ENCODE measurements around the gene EBI3.
A peak's percentile ranks its signal among the peaks of the same experiment; 100 is the strongest.
"Not testable (repeated sequence)": the region's sequence is repeated elsewhere in the genome, so short reads cannot be mapped to it uniquely, and the experiment has no call there.

EBI3 gene

GRCh38 chr19:4227771-4228170, 1.6 kb upstream of the EBI3 start:
- no peak for DNase-seq (ENCODE audit: extremely low spot score)
- TF ChIP-seq, protein P1, sequence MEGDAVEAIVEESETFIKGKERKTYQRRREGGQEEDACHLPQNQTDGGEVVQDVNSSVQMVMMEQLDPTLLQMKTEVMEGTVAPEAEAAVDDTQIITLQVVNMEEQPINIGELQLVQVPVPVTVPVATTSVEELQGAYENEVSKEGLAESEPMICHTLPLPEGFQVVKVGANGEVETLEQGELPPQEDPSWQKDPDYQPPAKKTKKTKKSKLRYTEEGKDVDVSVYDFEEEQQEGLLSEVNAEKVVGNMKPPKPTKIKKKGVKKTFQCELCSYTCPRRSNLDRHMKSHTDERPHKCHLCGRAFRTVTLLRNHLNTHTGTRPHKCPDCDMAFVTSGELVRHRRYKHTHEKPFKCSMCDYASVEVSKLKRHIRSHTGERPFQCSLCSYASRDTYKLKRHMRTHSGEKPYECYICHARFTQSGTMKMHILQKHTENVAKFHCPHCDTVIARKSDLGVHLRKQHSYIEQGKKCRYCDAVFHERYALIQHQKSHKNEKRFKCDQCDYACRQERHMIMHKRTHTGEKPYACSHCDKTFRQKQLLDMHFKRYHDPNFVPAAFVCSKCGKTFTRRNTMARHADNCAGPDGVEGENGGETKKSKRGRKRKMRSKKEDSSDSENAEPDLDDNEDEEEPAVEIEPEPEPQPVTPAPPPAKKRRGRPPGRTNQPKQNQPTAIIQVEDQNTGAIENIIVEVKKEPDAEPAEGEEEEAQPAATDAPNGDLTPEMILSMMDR (IDR thresholded peaks at IDR 0.05; ENCODE audit: control extremely low read depth, extremely low read depth, low read depth, missing control alignments): no peak
- ChIA-PET POLR2A (interaction anchor here (0.6 kb wide), 1 partner anchor 36 kb away, joined by 3 read pairs; no protein-coding TSS in a partner anchor), CTCF (interaction anchor here (1.3 kb wide), 1 partner anchor 40 kb away, joined by 3 read pairs; no protein-coding TSS in a partner anchor)

- CTCF ChIA-PET: interaction anchor here (1.3 to 2.2 kb wide), 4 partner anchors 8 to 241 kb away, joined by 4 to 11 read pairs (median 6); no protein-coding TSS in a partner anchor
- POLR2A ChIA-PET: interaction anchor here (0.6 to 2.4 kb wide), 2 partner anchors 11 to 170 kb away, joined by 4 to 20 read pairs; no protein-coding TSS in a partner anchor
- TF ChIP-seq, protein P1 (IDR thresholded peaks at IDR 0.05; ENCODE audit: control extremely low read depth, extremely low read depth, low read depth, missing control alignments): no peak
These were observed 551 bp upstream of the EBI3 start for GRCh38 chr19:4228765-4229178.

DNA sequence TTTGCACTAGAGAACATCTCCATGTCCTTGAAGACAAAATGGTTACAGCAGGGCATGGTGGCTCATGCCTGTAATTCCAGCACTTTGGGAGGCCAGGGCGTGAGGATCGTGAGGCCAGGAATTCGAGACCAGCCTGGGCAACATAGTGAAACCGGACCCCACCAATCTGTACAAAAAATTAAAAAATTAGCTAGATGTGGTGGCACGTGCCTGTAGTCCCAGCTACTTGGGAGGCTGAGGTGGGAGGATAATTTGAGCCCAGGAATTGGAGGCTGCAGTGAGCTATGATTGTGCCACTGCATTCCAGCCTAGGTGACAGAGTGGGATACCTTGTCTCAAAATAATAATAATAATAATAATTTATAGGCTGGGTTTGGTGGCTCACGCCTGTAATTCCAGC, 914 bp downstream of the EBI3 start:
- POLR2A ChIA-PET: interaction anchor here (2.4 kb wide), 1 partner anchor 10 kb away, joined by 20 read pairs; no protein-coding TSS in a partner anchor
- CTCF ChIA-PET: interaction anchor here (1.0 to 2.2 kb wide), 6 partner anchors 9 to 242 kb away, joined by 3 to 11 read pairs (median 4); partner anchors contain the start of gene YJU2
- DNase-seq (ENCODE audit: extremely low spot score): not testable (repeated sequence)

More at GRCh38 chr19:4228765-4229178, 551 bp upstream of the EBI3 start:
- no peak for DNase-seq (ENCODE audit: extremely low spot score)

GRCh38 chr19:4231521-4231920, 2.2 kb downstream of the EBI3 start:
- DNase-seq (ENCODE audit: extremely low spot score): not testable (repeated sequence)
- ChIA-PET POLR2A (interaction anchor here (0.6 kb wide), 1 partner anchor 150 kb away, joined by 7 read pairs; no protein-coding TSS in a partner anchor), CTCF (interaction anchor here (2.2 to 4.6 kb wide), 2 partner anchors 10 to 11 kb away, joined by 15 to 35 read pairs; no protein-coding TSS in a partner anchor)

- CTCF ChIA-PET: interaction anchor here (1.0 to 4.6 kb wide), 6 partner anchors 11 to 150 kb away, joined by 4 to 35 read pairs (median 10); partner anchors contain the start of genes STAP2 and YJU2
- DNase-seq (ENCODE audit: extremely low spot score): not testable (repeated sequence)
- POLR2A ChIA-PET: interaction anchor here (0.6 to 0.7 kb wide), 4 partner anchors 67 to 1049 kb away, joined by 5 to 8 read pairs (median 7); no protein-coding TSS in a partner anchor
These were observed 2.8 kb downstream of the EBI3 start for GRCh38 chr19:4232139-4232538.

GRCh38 chr19:4232614-4233281, 3.4 kb downstream of the EBI3 start:
- ChIA-PET CTCF (interaction anchor here (0.7 to 4.6 kb wide), 7 partner anchors 10 to 149 kb away, joined by 4 to 35 read pairs (median 5); partner anchors contain the start of genes STAP2 and YJU2), POLR2A (interaction anchor here (0.5 to 0.7 kb wide), 4 partner anchors 10 to 1049 kb away, joined by 5 to 8 read pairs (median 6); no protein-coding TSS in a partner anchor)
- DNase-seq (ENCODE audit: extremely low spot score): no peak
- TF ChIP-seq, protein P1 (IDR thresholded peaks at IDR 0.05; ENCODE audit: control extremely low read depth, extremely low read depth, low read depth, missing control alignments): no peak

GRCh38 chr19:4233282-4233853, 4.0 kb downstream of the EBI3 start:
- TF ChIP-seq, protein P1 (IDR thresholded peaks at IDR 0.05; ENCODE audit: control extremely low read depth, extremely low read depth, low read depth, missing control alignments): peak; percentile 95
- DNase-seq (ENCODE audit: extremely low spot score): peak; percentile 71
- ChIA-PET CTCF (interaction anchor here (0.7 to 4.6 kb wide), 9 partner anchors 10 to 167 kb away, joined by 3 to 35 read pairs (median 4); partner anchors contain the start of genes SH3GL1, STAP2 and YJU2), POLR2A (interaction anchor here (0.5 kb wide), 1 partner anchor 9 kb away, joined by 6 read pairs; no protein-coding TSS in a partner anchor)

All from GM10248 (cell line).